SK-N-SH (cell line): ENCODE results near the gene CADM1. TPM values are rescaled to one million over a fixed set of nuclear protein-coding genes. Genes with fewer than 3 reads are reported as not detected.
A peak's percentile ranks its signal among the peaks of the same experiment; 100 is the strongest.

Source experiments
- CTCF ChIA-PET: fragments of 300-600, 350-600 bp; formaldehyde crosslinking; extraction: SDS; loops from one replicate; lab custom pipeline; 2021; lab: Yijun Ruan, JAX
- POLR2A ChIA-PET: fragments of 350-600 bp; sonication (Branson Sonifier 250); formaldehyde crosslinking; extraction: SDS; loops from one replicate; lab custom pipeline; 2020; ENCODE audit warnings: antibody characterized with exemption, inconsistent platforms; lab: Yijun Ruan, JAX
- DNase-seq: peaks from one replicate; pipeline ENCODE4 v3.0.0; 2012
- H2AFZ ChIP-seq: fragments of 200-600 bp; sonication (generic); 2 replicates; pipeline ENCODE4 v1.8.1; 2016; ENCODE audit warnings: antibody characterized with exemption, mild to moderate bottlenecking, low read depth
- H3F3A ChIP-seq: fragments of 200-600 bp; sonication (generic); replicated peaks from 2 replicates; pipeline ENCODE3; 2016; ENCODE audit warnings: antibody characterized with exemption, mild to moderate bottlenecking; ENCODE audit not compliant: insufficient read depth
- H3K27ac ChIP-seq, 2 experiments: fragments of 200-500 bp in 1 of 2; fragments of 200-600 bp in 1 of 2; sonication (Bioruptor generic) in 1 of 2; sonication (generic), shearing (Covaris generic) in 1 of 2; 2 replicates each; pipeline versions ENCODE4 v1.5.1 to v1.6.1; 2014 to 2016; ENCODE audit warnings: low read depth in 2 of 2, inconsistent platforms in 1 of 2, low read length in 1 of 2, mild to moderate bottlenecking in 1 of 2, mixed read lengths in 1 of 2
- H3K27me3 ChIP-seq: fragments of 200-600 bp; sonication (generic), shearing (Covaris generic); 2 replicates; pipeline ENCODE4 v1.6.1; 2016; ENCODE audit warnings: mixed run types; ENCODE audit not compliant: insufficient read depth
- H3K36me3 ChIP-seq, 2 experiments: fragments of 200-500 bp in 1 of 2; fragments of 200-600 bp in 1 of 2; sonication (Bioruptor generic) in 1 of 2; sonication (generic) in 1 of 2; replicated peaks in 1 of 2; 2 replicates each; pipeline versions ENCODE3 to v1.5.1; 2014 to 2016; ENCODE audit warnings: low read length in 1 of 2, mild to moderate bottlenecking in 1 of 2; ENCODE audit not compliant: insufficient read depth in 2 of 2, control insufficient read depth in 1 of 2
- H3K4me1 ChIP-seq, 2 experiments: fragments of 200-500 bp in 1 of 2; fragments of 200-600 bp in 1 of 2; sonication (Bioruptor generic) in 1 of 2; sonication (generic), shearing (Covaris generic) in 1 of 2; 2 replicates each; pipeline versions ENCODE4 v1.5.1 to v1.6.1; 2014 to 2016; ENCODE audit warnings: low read depth in 1 of 2, low read length in 1 of 2, mixed run types in 1 of 2; ENCODE audit not compliant: insufficient read depth in 2 of 2, control insufficient read depth in 1 of 2
- H3K4me2 ChIP-seq: fragments of 200-600 bp; sonication (generic), shearing (Covaris generic); 2 replicates; pipeline ENCODE4 v1.6.1; 2017; ENCODE audit warnings: mixed run types
- H3K4me3 ChIP-seq, 2 experiments: fragments of 200-500 bp in 1 of 2; fragments of 200-600 bp in 1 of 2; sonication (Bioruptor generic) in 1 of 2; sonication (generic), shearing (Covaris generic) in 1 of 2; 2 replicates each; pipeline versions ENCODE4 v1.5.1 to v1.8.1; 2014 to 2016; ENCODE audit warnings: low read depth in 2 of 2, inconsistent platforms in 1 of 2, low read length in 1 of 2, mild to moderate bottlenecking in 1 of 2, mixed read lengths in 1 of 2, moderate library complexity in 1 of 2
- H3K79me2 ChIP-seq: fragments of 200-600 bp; sonication (generic); 2 replicates; pipeline ENCODE4 v1.8.1; 2017; ENCODE audit warnings: mild to moderate bottlenecking; ENCODE audit not compliant: insufficient read depth
- H3K9ac ChIP-seq: fragments of 200-600 bp; sonication (generic); 2 replicates; pipeline ENCODE4 v1.6.1; 2017; ENCODE audit warnings: mixed run types
- H3K9me2 ChIP-seq: fragments of 200-600 bp; sonication (generic); 2 replicates; pipeline ENCODE4 v1.6.1; 2017; ENCODE audit warnings: mixed run types
- H3K9me3 ChIP-seq: fragments of 200-600 bp; sonication (generic); 2 replicates; pipeline ENCODE4 v1.6.1; 2017; ENCODE audit warnings: mixed run types, mild to moderate bottlenecking, moderate library complexity
- H4K20me1 ChIP-seq: fragments of 200-600 bp; sonication (generic); 2 replicates; pipeline ENCODE4 v1.6.1; 2017; ENCODE audit warnings: mild to moderate bottlenecking, mixed run types; ENCODE audit not compliant: insufficient read depth
- EP300 ChIP-seq, 2 experiments: IDR thresholded peaks; 2 replicates each; pipeline versions ENCODE4 v1.4.0 to v1.6.1; 2012; ENCODE audit warnings: borderline replicate concordance in 1 of 2, low read depth in 1 of 2, low read length in 1 of 2
- MXI1 ChIP-seq: IDR thresholded peaks from 2 replicates; pipeline ENCODE4 v1.6.1; 2012; ENCODE audit warnings: mild to moderate bottlenecking, low read depth, low read length, improper control_type of control experiment
- RAD21 ChIP-seq: IDR thresholded peaks from 2 replicates; pipeline ENCODE4 v1.6.1; 2012; ENCODE audit warnings: mild to moderate bottlenecking, low read length
- RCOR1 ChIP-seq: fragments of 150-350 bp; IDR thresholded peaks from 2 replicates; pipeline ENCODE4 v1.6.1; 2017; ENCODE audit warnings: antibody characterized with exemption, low read length
- RFX5 ChIP-seq: IDR thresholded peaks from 2 replicates; pipeline ENCODE4 v1.6.1; 2012; ENCODE audit warnings: mild to moderate bottlenecking, improper control_type of control experiment, low read length
- TAF1 ChIP-seq: IDR thresholded peaks from 2 replicates; pipeline ENCODE4 v1.6.1; 2012; ENCODE audit warnings: low read depth, mild to moderate bottlenecking, low read length, moderate library complexity, borderline replicate concordance
- TCF12 ChIP-seq: IDR thresholded peaks from 2 replicates; pipeline ENCODE4 v1.4.0; 2012
- WGBS: methylation state at CpG from one replicate; pipeline ENCODE4 v1.1.6; 2017; ENCODE audit warnings: low lambda C conversion rate; 5-methylcytosine and 5-hydroxymethylcytosine counted together
- polyA plus RNA-seq, 3 experiments: library from polyadenylated mRNA; depleted of rRNA; stranded (reverse); fragments of >200 nt; gene quantifications; 2 replicates each; pipeline ENCODE4 v1.2.3, GENCODE V29; 2012
- TF ChIP-seq, protein P1 (sequence below): fragments of 200-600 bp; sonication (generic); IDR thresholded peaks from 2 replicates; pipeline ENCODE4 v1.6.1; 2017; ENCODE audit warnings: antibody characterized with exemption, mild to moderate bottlenecking, moderate library complexity
- TF ChIP-seq, protein P2 (sequence below): fragments of 150-350 bp; IDR thresholded peaks from 2 replicates; pipeline ENCODE4 v1.6.1; 2016; ENCODE audit warnings: mild to moderate bottlenecking, low read depth, low read length
- TF ChIP-seq, protein P3 (sequence below): fragments of 150-350 bp; IDR thresholded peaks from 2 replicates; pipeline ENCODE4 v1.6.1; 2017; ENCODE audit warnings: antibody characterized with exemption, low read length, low read depth, borderline replicate concordance
- TF ChIP-seq, protein P4 (sequence below): IDR thresholded peaks from 2 replicates; pipeline ENCODE4 v1.4.0; 2012; ENCODE audit warnings: low read depth

Gene CADM1
- polyA plus RNA-seq, 1 of the 3 experiments (the other 2 are of a cell fraction): 7.9 TPM

DNA sequence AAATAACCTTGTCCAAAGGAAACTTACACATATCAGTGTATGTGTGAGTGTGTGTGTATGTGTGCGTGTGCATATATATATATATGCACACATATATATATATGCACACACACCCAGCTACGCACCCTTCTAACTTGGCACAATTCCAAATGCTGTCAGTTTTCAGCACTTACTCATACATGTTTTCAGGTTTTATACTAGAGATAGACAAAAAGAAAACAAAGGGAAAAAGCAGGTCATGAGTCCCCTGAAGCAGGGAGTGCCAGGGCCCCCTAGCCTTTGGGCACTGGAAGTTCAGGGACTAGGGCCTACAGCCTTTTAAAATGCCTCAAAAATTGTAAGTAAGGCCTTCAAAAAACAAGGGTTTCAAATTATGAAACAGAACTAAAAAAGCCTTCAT is 265.4 kb downstream of the CADM1 start:
- no peaks in the 10 kb centered on the region for H4K20me1 ChIP-seq
- TF ChIP-seq RAD21: 0 out of 2 replicates have a peak, but pooled peaks have one; percentile 5
- TF ChIP-seq, protein P1, sequence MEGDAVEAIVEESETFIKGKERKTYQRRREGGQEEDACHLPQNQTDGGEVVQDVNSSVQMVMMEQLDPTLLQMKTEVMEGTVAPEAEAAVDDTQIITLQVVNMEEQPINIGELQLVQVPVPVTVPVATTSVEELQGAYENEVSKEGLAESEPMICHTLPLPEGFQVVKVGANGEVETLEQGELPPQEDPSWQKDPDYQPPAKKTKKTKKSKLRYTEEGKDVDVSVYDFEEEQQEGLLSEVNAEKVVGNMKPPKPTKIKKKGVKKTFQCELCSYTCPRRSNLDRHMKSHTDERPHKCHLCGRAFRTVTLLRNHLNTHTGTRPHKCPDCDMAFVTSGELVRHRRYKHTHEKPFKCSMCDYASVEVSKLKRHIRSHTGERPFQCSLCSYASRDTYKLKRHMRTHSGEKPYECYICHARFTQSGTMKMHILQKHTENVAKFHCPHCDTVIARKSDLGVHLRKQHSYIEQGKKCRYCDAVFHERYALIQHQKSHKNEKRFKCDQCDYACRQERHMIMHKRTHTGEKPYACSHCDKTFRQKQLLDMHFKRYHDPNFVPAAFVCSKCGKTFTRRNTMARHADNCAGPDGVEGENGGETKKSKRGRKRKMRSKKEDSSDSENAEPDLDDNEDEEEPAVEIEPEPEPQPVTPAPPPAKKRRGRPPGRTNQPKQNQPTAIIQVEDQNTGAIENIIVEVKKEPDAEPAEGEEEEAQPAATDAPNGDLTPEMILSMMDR: peak; percentile 30; the same call in 1 of the 2 replicates
- TF ChIP-seq RFX5: no peak
- TF ChIP-seq, protein P2, sequence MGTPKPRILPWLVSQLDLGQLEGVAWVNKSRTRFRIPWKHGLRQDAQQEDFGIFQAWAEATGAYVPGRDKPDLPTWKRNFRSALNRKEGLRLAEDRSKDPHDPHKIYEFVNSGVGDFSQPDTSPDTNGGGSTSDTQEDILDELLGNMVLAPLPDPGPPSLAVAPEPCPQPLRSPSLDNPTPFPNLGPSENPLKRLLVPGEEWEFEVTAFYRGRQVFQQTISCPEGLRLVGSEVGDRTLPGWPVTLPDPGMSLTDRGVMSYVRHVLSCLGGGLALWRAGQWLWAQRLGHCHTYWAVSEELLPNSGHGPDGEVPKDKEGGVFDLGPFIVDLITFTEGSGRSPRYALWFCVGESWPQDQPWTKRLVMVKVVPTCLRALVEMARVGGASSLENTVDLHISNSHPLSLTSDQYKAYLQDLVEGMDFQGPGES: no peak
- no peak for TF ChIP-seq EP300 (IDR thresholded peaks at IDR 0.05; ENCODE audit: borderline replicate concordance in 1 of 2, low read depth in 1 of 2, low read length in 1 of 2)
- TF ChIP-seq, protein P3, sequence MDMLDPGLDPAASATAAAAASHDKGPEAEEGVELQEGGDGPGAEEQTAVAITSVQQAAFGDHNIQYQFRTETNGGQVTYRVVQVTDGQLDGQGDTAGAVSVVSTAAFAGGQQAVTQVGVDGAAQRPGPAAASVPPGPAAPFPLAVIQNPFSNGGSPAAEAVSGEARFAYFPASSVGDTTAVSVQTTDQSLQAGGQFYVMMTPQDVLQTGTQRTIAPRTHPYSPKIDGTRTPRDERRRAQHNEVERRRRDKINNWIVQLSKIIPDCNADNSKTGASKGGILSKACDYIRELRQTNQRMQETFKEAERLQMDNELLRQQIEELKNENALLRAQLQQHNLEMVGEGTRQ: no peak
- no peaks in the 10 kb centered on the region for H3K79me2 ChIP-seq
- peaks cover 0 to 20% of the 10 kb centered on the region in 2 experiments for H3K36me3 ChIP-seq
- H3K9me3 ChIP-seq: no peaks in the 10 kb centered on the region
- H3K4me2 ChIP-seq: no peak overlapping the region
- POLR2A ChIA-PET: no interaction called here
- H3F3A ChIP-seq: peaks cover 3% of the 10 kb centered on the region
- peaks cover 0 to 3% of the 10 kb centered on the region in 2 experiments; a peak in 2 of 4 replicates for H3K4me1 ChIP-seq
- CTCF ChIA-PET: interaction anchor here (1.7 kb wide), 1 partner anchor 23 kb away, joined by 10 read pairs; no protein-coding TSS in a partner anchor
- 85% methylated on average over 2 of the region's 2 CpGs for WGBS
- no peak overlapping the region for H3K9ac ChIP-seq
- no peaks in the 10 kb centered on the region for H3K9me2 ChIP-seq
- H3K27ac ChIP-seq: no peak overlapping the region
- no peaks in the 10 kb centered on the region for H3K27me3 ChIP-seq
- no peak overlapping the region for H2AFZ ChIP-seq
- DNase-seq: no peak
- no peak overlapping the region for H3K4me3 ChIP-seq

DNA sequence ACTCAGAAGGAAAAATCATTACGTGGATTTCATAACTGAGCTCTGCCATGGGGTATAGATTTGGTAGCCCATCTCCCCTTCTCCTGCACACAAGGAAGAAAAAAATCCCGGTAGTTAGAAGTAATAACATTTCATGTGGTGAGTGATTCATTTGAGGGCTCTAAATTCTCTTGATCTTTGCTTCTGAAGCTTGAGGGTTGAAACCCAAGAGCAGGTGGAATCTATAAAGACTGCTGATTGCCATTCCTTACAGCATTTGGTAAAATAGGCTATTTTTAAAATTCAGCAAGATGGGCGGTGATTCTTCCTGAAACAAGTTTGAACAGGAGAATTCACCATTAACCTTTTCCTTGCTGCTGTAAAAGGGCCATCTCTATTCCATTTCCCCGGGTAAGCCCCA is 266.1 kb downstream of the CADM1 start:
- H3K4me2 ChIP-seq: no peak overlapping the region
- no peak overlapping the region for H2AFZ ChIP-seq
- no peaks in the 10 kb centered on the region for H3K27me3 ChIP-seq
- H3F3A ChIP-seq: peaks cover 3% of the 10 kb centered on the region
- H3K4me1 ChIP-seq: peaks cover 0 to 3% of the 10 kb centered on the region in 2 experiments; a peak in 2 of 4 replicates
- POLR2A ChIA-PET: no interaction called here
- no peaks in the 10 kb centered on the region for H3K79me2 ChIP-seq
- no peak overlapping the region for H3K4me3 ChIP-seq
- H3K9ac ChIP-seq: no peak overlapping the region
- WGBS: 84% methylated on average over 4 of the region's 4 CpGs
- H3K27ac ChIP-seq: no peak overlapping the region
- DNase-seq: no peak
- H3K36me3 ChIP-seq: peaks cover 0 to 23% of the 10 kb centered on the region in 2 experiments
- no peaks in the 10 kb centered on the region for H3K9me2 ChIP-seq
- TF ChIP-seq, protein P4, sequence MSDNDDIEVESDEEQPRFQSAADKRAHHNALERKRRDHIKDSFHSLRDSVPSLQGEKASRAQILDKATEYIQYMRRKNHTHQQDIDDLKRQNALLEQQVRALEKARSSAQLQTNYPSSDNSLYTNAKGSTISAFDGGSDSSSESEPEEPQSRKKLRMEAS: no peak
- TF ChIP-seq TCF12: no peak
- TF ChIP-seq MXI1: no peak
- TF ChIP-seq RCOR1: no peak
- TF ChIP-seq TAF1: no peak
- CTCF ChIA-PET: interaction anchor here (1.0 to 1.7 kb wide), 2 partner anchors 22 to 60 kb away, joined by 3 to 10 read pairs; no protein-coding TSS in a partner anchor
- no peaks in the 10 kb centered on the region for H3K9me3 ChIP-seq
- H4K20me1 ChIP-seq: no peaks in the 10 kb centered on the region
